Stimulated activated CD4-positive, alpha-beta T cell treated with anti-CD3 and anti-CD28 coated beads, Interleukin-4, amount 100 ng/mL, for 48 hours (primary cell): ENCODE data around the gene PLCL2.
"Not testable (repeated sequence)": the region's sequence is repeated elsewhere in the genome, so short reads cannot be mapped to it uniquely, and the experiment has no call there.

Source experiments
- DNase-seq, 2 donors: peaks; one replicate each; pipeline ENCODE4 v3.0.0-alpha.2; 2020; ENCODE audit warnings: low read depth in 2 of 2

The PLCL2 gene

DNA sequence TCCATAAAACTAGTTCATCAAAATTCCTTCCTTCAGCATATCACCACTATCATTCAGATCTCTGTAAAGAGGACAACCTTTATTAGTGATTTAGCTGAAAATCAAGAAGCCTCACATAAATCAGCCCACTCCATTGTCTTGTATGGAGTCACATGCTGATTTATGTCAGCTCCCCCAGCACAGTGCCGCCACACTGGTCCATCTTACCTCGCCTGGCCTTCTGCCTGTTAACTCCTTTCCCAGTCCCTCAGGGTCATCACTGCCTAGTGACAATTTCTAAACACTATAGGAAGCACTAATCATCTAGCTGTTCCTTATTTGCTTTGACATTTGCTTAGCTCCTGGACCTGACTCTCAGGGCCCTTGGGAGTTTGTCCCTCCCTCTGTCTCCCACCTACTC lies 75.4 kb downstream of the PLCL2 start:
- no peak for DNase-seq

DNA sequence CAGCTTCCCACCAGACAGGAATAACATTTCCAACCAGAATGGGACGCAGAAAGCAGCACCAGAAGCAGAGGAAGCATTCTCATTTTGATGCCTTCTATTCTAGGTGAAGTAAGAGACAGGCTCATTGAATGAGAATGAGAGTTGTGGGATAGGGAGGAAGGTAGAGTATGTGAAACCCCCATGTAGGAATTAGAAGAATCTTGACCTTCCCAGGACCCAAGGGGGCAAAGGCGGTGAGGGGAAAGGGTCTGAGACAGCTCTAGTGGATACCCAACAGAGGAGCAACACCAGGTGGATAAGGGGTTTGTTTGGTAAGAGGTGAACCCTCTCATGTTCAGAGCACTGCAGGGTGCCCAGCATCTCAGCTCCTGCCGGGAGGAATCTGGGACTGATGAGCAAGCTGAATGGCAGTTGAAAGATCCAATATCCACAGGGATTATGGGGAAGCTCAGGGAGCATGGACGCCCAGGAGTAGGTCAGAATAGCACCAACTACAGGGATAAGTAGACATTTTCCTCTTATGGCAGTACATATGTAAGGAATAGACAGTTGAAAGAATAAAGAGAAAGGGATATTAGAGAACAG lies 77.0 kb downstream of the PLCL2 start:
- DNase-seq, result no peak

DNA sequence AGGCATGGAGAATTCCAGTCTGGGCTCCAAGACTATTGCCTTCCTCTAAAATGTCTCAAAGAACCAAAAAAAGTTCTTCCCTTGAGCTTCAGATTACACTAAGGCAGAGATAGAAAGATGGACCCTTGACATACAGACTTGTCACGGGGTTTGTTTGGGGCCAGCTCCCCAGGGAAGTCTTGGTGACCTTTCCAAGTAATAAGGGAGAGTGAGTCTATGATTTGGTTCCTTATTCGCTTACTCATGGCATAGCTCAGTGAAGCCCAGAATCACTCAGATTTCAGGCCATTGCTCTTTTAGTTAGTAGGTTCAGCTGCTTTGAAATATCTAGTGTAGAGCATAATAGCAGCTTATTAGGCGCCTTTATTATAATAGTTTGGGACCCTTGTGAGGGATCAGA lies 90.3 kb downstream of the PLCL2 start:
- no peak for DNase-seq

DNA sequence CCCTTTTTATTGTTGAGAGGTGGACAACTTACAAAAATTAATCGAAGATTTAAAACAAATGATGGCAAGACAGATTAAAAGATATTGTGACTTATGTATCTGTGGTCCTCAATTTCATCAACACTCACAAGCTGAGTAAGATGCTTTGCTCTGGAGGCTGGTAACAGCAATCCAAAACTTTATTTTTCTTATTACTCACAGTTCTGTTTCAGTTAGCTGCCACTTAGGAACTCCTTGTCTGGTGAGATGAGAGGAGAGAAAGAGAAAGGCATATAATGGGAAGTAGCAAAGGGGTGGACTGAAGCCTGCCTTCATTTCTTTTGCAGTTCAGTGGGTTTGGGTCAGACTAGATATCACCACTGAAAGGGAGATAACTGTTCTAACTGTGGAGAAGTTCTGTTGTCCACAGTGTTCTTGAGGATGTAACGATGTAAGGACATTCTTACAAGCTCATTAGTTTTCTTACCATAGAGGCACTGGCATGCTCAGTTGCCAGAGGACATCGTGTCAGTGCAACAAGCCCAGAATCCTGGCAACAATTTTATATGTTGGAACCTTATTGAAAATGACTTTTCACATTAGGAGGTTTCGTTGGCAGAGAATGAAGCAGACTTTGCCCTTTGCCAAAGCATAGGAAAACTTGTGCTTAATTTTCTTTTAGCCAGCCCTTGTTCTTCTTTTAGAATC lies 93.6 kb downstream of the PLCL2 start:
- no peak for DNase-seq

DNA sequence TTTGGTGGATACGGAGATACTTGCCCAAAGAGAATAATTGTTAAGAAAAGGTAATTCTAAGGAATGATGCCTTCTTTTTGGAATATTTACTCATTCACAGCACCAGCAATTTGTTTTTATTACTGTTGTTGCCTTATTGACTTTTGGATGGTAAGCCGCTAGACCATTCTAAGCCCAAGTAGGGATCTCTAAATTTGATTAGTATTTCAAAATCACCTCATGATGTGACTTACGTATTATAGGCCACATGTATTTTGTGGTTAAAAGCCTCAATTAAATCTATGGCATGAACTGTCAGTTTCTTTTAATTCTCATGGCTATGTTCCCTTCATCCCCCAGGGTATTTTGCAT lies 94.1 kb downstream of the PLCL2 start:
- DNase-seq, result no peak

DNA sequence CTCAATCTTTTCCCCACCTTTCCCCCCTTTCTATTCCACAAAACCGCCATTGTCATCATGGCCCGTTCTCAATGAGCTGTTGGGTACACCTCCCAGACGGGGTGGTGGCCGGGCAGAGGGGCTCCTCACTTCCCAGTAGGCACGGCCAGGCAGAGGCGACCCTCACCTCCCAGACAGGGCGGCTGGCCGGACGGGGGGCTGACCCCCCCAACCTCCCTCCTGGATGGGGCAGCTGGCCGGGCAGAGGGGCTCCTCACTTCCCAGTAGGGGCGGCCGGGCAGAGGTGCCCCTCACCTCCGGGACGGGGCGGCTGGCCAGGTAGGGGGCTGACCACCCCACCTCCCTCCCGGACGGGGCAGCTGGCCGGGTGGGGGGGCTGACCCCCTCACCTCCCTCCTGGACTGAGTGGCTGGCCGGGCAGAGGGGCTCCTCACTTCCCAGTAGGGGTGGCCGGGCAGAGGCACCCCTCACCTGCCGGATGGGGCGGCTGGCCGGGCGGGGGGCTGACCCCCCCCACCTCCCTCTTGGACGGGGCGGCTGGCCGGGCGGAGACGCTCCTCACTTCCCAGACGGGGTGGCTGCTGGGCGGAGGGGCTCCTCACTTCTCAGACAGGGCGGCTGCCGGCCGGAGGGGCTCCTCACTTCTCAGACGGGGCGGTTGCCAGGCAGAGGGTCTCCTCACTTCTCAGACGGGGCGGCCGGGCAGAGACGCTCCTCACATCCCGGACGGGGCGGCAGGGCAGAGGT lies 95.2 kb downstream of the PLCL2 start:
- DNase-seq, result not testable (repeated sequence)

DNA sequence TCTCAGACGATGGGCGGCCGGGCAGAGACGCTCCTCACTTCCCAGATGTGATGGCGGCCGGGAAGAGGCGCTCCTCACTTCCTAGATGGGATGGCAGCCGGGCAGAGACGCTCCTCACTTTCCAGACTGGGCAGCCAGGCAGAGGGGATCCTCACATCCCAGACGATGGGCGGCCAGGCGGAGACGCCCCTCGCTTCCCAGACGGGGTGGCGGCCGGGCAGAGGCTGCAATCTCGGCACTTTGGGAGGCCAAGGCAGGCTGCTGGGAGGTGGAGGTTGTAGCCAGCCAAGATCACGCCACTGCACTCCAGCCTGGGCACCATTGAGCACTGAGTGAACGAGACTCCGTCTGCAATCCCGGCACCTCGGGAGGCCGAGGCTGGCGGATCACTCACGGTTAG lies 95.8 kb downstream of the PLCL2 start:
- DNase-seq, result not testable (repeated sequence)

DNA sequence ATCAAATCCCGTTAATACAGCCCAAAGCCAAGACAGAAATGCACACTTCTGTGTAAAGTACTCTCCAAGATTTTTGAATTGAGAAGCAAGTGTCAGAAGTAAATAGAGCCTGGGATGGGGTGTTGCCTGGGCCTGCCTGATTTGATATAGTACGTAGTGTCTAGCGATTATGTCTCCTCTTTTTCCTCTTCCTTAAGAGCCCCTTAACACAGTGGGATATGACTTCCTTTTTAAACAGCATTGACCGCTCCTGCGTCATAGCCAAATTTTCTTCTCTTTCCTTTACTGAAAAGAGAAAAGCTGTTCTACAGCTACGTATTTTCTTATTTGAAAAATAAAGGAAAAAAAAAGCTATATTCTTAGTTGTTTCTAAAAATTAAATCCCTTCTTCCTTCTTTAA lies 97.7 kb downstream of the PLCL2 start:
- no peak for DNase-seq

DNA sequence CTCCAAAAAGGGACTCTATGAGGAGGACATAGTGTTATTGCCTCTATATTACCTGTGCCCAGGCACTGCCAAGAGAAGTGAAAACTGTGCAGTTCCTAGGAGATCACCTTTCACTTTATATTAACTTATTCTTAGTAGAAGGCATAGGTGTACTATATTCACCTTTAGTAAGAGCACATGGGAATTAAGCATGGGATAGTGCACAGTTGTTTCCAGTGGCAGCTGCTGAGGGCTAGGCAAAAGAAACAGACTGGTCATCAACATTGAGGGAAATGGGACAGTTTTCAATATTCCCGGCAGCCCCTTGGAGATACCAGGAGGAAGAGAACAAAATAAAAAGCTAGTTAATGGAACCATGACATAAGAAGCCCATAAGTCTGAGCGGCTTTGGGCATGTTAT lies 100.9 kb downstream of the PLCL2 start:
- no peak for DNase-seq

DNA sequence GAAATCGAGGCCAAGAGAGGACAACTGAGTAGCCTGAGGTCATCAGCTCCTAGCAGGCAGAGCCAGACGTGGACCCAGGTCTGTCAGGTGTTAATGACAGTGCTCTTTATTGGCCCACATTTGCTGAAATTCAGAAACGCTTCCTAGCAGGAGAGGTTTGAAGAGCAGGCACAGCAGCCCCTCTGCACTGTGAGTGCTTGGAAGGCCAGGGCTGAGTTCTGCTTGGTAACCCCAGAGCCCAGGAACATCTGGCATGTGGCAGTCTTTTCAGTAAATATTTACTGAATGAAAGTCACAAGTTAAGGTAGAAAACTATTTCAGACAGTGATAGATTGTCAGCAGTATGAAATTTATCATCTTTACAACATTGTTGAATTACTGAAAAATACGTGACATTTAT lies 102.4 kb downstream of the PLCL2 start:
- no peak for DNase-seq

DNA sequence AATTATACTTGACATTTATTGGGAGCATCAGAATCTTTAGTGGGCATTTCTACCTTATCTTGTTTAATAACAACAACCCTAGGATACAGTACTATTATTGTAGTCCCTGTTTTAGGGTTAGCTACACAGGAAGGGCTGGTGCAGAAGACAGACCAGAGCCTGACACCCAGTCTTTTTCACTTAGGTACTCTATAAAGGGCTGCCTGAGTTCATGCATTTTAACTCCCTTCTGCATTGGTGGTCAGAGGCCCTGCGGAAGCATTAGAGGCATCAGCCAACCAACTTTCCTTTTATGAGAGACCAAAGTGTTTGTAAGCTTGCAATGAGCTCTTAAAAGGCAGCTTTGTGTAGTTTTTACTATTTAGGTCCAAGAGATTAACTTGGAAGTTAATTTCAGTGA lies 105.4 kb downstream of the PLCL2 start:
- DNase-seq, result no peak

DNA sequence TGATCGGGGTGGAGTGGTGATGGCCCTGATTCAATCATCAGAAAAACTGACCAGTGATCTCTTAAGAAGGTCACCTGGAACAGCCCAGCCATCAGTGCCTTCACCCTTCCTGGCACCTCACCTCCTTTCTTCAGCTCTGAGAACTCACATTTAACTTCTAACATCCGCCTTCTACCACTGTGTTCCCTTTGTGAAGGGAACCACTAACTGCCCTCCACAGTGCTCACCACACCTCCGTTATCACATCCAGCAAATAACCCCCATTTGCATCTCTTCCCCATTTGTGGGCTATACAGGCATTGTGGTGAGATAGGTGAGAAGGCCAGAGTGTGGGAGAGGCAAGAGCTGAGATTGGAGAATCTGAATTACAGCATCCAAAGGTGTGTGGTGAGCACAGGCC lies 107.4 kb downstream of the PLCL2 start:
- DNase-seq, result no peak

DNA sequence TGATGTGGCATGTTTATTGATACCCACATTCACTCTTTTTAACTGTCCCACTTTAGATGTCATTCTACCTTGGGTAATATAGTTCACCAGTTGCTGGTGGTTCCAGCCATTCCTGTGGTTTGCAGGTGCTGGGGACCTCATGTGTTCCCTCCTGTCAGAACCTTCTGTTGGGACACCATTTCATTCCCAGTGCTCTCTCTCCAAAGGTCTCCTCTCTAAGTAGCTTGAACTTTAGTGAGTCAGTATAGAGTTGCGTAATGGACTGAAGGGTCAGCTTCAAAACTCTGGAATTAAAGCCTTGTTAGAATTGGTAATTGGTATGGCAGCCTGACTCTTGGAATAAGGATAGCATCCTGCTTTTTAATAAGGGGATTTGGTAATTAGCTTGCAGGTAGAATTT lies 108.5 kb downstream of the PLCL2 start:
- DNase-seq, result no peak

DNA sequence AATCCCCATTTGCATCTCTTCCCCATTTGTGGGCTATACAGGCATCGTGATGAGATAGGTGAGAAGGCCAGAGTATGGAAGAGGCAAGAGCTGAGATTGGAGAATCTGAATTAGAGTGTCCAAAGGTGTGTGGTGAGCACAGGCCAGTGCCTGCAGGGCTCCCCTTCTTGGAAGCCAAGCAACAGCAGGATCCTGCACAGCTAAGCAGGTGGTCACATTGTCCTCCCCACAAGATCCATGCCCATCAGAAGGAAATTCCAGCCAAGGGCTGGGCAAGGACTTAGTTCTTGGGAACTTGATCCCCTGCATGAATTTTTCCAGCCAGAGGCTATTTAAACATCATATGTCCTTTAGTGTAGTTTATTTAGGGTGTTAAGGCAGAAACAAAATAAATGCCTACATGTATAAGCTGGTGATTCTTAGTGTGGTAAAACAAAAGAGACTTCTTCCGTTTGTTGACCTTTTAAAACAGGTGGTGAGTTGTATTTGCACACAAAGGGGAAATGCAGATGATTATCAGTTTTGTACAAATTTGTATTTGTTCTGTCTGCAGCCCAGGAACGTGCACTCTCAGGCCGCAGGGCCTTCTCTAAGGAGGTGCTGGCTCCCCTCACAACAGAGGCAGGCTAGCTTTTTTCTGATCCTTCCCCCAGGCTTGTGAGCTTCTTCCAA lies 110.2 kb downstream of the PLCL2 start:
- DNase-seq, result no peak

DNA sequence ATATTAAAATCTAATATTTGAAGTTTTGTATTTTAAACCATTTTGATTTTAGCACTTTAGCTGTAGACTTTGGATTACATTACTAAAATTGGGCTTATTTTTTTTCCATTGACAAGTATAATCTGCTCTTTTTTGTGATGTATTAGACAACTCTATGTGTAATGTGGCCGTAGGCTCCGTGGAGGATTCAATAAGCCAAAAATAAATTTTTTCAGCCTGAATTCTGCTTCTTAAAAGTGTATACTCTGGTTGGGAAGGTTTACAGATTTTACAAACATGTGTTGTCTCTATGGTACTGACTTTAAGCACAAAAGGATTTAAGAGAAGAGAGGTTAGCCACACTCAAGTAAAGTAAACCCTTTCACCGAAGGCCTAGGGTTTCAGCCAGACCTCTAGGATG lies 110.8 kb downstream of the PLCL2 start:
- DNase-seq, result no peak

DNA sequence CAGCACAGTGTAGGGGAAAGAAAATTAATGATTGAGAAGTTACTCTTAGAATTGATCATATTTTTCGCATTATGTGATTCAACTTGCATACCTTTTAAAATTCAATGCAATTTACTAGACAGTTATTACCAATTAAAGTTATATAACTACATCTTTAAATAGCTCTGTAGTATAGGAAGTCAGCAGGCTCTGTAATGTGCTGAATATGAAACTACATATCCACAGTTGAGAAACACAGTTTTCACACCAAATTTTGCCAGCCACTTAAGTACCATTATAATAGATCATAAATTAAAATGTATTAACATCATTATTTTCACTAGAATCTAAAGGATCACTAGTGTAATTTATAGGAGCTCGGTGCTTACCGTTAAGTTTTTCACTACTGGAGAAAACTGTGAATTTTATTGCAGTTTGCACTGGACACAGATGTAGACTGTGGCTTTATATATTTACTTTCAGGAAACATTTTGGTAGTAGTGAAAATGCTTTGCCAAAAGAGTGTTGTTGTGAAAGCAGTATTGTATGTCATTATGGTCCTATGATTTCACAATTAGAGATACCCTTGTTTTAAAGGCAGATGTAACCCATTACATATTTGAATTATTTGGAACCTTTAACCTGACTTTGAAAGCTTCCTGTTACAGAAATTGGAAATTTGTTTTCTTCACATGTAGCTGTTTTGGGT lies 113.6 kb downstream of the PLCL2 start:
- DNase-seq, result no peak

DNA sequence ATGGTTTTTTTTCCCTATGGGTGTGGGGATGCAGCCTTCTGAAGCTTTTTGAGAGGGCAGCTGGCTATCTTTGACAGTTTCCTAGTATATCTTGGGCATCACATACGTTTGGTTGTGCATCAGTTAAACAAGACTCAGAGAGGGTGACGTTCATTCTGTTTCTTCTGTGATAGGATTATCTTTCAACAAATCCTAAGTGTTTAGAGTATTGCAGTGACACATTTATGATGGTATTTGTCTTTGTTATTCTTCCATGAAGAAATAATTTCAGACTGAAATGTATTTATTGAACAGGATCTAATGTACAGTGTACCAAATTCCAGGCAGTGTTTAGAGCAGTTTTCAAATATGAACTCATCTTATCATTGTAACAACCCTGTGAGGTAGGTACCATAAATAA lies 114.4 kb downstream of the PLCL2 start:
- DNase-seq, result no peak

DNA sequence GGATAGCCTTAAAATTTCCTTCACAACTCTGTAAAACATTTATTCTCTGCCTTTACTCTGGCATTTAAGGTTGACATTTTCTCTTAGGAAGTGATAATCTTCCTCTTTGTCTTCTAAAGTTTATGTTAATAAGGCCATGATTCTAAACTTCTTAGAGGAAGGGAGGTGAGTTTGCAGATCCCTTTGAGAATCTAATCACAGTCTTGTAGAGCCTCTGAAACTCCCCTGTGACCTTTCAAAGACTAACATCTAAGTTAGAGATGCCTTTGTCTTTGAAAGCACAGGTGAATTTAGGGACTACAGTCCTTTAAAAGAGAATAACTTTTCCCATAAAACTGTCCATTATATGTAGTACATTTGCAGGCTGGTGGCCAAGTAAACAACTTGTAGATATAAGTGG lies 115.1 kb downstream of the PLCL2 start:
- no peak for DNase-seq

DNA sequence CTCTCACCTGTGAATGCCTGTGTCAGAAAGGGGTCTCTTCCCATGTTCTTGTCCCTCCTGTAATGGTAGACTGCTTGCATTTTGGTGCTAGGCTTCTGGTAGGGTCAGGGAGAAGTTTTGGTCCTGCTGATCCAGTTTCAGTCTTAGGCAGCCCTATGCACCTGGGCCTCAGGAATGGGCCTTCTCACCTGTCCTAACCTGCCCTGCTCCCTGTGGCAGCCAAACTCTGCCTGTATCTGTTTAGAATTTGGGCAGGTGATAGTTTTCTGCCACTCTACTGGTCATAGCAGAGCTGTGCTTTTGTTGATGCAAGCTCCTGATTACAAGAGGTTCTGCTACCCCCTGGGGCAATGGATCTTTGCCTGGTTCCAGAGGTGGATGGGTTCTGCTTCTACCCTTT lies 118.7 kb downstream of the PLCL2 start:
- DNase-seq, result no peak

DNA sequence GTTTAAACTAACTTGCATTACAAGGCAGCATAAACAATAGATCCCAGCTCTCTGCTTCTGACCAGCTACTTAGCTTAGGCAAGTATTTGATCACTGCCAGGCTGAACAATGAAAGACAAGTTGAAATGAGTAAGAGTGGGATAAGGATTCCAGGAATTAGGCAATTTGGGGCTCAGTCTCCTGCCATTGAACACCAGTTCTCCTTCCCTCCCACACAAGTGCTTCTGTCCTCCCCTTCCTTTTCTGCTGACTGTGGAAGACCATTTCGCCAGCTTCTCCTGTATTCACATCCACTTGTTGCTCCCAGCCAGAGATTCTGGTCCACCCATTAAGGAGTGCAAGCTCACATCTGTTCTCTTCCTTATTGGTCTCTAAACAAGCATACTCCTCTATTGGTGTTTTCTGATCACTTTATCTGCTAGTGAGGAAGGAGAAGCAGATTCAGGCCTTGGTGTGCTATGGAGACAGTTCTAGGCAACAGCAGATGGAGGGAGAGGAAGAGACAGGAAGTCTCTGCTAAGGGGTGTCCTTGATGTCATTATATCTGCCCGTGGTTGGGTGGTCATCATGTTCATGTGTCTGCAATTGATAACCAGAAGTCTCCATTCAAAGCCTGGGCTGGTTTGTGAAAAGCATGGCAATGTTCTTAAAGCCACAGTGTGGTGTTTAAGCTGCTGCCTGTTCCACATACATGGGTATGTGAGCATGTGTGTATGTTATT lies 121.5 kb downstream of the PLCL2 start:
- no peak for DNase-seq

DNA sequence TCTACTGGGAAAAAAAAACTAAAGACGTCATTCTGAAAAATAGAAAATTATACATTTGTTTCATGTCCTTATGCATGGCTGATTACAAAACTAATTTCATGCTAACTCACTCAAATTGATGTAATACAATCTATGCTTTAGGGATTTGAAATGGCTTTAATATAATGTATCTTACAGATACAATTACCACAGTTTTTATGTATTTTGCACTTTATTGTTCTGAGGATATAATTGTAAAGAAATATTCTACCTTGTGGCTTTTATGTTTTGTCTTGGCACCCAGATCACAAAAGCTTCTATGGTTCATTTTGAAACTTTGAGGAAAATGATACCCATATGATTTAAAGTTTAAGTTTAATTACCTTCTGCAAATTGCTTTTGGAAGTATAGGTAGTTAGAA lies 122.5 kb downstream of the PLCL2 start:
- DNase-seq, result no peak

DNA sequence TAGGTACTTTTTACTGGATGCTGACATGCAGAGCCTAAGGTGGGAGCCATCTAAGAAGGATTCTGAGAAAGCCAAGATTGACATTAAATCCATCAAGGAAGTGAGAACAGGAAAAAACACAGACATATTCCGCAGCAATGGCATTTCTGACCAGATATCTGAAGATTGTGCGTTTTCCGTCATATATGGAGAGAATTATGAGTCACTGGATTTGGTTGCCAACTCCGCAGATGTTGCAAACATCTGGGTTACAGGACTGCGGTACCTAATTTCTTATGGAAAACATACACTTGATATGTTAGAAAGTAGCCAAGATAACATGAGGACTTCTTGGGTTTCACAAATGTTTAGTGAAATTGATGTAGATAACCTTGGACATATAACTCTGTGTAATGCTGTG lies 125.1 kb downstream of the PLCL2 start:
- DNase-seq, result no peak
